ENCODE data around the gene TNFAIP2.

GRCh38 chr14:103179094-103179493, 55.8 kb downstream of the TNFAIP2 start:
- no peak for TF ChIP-seq CTCF (IDR thresholded peaks at IDR 0.05)
- no peak for TF ChIP-seq POLR2A (IDR thresholded peaks at IDR 0.05)
